Coronary artery (tissue), 2 donors: Measurements from ENCODE around the gene SORBS2.

Experiments
- DNase-seq: peaks from one replicate; pipeline ENCODE4 v3.0.0-alpha.2; 2017; ENCODE audit warnings: low spot score
- H3K27ac ChIP-seq, 2 donors: fragments of 200-600 bp; sonication (generic); one replicate each; pipeline ENCODE4 v1.5.1; 2016 to 2019
- H3K4me3 ChIP-seq: fragments of 200-600 bp; sonication (generic); 2 replicates; pipeline ENCODE4 v1.5.1; 2016; ENCODE audit warnings: mild to moderate bottlenecking, moderate library complexity
- TF ChIP-seq, protein P1 (sequence below): fragments of 200-600 bp; sonication (generic); IDR thresholded peaks from one replicate; pipeline ENCODE4 v1.5.1; 2019; ENCODE audit warnings: antibody characterized with exemption

SORBS2 gene

DNA sequence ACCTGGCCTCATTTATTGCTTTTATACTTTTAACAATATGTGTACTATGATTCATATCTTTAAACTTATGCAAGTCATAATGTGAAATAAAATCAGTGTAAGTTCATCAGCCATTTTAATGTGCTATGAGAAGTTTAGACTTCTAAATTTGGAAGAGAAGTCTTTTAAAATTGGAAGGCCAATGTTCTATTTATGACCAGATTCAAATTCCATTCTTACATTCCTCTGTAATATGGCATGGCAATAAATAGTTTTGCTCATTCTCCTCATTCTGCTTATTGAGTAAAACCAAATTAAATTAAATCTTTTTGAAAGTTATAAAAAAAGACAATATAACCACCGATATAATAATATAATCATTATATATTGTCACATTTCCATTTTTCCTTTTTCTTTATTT lies 126.2 kb downstream of the SORBS2 start:
- DNase-seq = no peak
- Histone ChIP-seq H3K27ac (peak overlapping the region; percentile 61 to 78), H3K4me3 (no peak overlapping the region)
- TF ChIP-seq, protein P1, sequence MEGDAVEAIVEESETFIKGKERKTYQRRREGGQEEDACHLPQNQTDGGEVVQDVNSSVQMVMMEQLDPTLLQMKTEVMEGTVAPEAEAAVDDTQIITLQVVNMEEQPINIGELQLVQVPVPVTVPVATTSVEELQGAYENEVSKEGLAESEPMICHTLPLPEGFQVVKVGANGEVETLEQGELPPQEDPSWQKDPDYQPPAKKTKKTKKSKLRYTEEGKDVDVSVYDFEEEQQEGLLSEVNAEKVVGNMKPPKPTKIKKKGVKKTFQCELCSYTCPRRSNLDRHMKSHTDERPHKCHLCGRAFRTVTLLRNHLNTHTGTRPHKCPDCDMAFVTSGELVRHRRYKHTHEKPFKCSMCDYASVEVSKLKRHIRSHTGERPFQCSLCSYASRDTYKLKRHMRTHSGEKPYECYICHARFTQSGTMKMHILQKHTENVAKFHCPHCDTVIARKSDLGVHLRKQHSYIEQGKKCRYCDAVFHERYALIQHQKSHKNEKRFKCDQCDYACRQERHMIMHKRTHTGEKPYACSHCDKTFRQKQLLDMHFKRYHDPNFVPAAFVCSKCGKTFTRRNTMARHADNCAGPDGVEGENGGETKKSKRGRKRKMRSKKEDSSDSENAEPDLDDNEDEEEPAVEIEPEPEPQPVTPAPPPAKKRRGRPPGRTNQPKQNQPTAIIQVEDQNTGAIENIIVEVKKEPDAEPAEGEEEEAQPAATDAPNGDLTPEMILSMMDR = no peak

DNA sequence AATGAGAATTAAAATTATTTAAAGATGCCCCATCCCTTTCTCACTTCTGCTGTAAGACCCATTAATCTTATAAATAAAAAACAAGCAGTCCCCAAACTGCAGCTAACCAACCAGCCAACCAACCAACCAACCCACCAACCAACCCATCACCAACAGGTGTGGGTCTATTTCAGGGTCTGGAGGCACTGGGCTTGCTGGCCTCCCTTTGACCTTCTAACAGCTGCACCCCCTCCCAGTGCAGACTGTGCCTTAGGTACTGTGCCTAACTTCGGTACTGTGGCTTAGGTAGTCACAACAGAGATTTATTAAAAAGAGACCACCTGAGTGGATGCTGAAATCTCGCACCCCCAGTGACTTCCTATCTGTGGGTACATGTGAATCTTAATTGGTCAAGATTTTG lies 128.1 kb downstream of the SORBS2 start:
- H3K4me3 ChIP-seq = no peak overlapping the region
- no peak for DNase-seq
- no peak overlapping the region for H3K27ac ChIP-seq
- TF ChIP-seq, protein P1 = no peak

- TF ChIP-seq, protein P1 = no peak
- Histone ChIP-seq H3K27ac (no peak overlapping the region), H3K4me3 (no peak overlapping the region)
- DNase-seq = no peak
Measured at GRCh38 chr4:185683222-185683621, 128.8 kb downstream of the SORBS2 start.

DNA sequence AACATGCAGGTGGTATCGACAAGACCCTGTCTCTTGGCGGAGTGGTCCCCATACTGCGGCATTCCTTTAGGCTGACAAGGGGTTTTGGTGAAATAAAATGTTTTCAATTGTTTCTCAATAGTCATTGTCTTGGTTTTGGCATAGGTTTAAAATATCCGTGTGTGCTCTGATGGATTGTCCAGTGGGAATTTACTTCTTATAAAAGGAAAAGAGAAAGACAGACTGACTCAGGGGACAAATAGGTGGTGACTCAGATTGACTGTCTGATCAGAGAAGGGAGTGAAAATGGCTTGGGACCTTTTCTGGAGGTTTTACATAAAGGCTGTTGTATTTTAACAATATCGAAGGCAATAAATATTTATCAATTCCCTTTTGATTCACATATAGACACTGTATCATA lies 129.8 kb downstream of the SORBS2 start:
- Histone ChIP-seq H3K4me3 (no peak overlapping the region), H3K27ac (peak overlapping the region in 1 of 2 donors; percentile 9)
- no peak for DNase-seq
- TF ChIP-seq, protein P1 = no peak

DNA sequence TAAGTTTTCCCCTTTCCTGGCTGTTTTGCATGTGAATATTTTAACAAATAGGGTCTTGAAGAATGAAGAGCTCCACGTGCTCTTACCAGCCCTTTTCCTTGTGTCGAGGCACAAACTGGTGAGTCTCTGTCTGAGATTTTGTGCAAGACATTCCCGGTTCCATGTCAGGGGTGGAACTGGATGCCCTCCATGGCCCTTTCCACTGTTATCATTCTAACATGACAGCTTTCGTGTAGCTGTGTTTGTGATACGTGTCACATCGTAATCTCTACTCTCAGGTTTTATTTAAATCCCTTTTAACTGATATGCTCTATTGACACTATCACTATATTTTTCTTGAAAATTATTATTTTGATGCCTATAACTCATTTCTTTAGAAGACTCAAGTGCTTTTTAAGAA lies 130.4 kb downstream of the SORBS2 start:
- TF ChIP-seq, protein P1 = no peak
- DNase-seq = no peak
- Histone ChIP-seq H3K27ac (no peak overlapping the region), H3K4me3 (no peak overlapping the region)

GRCh38 chr4:185680617-185681016 lies 131.4 kb downstream of the SORBS2 start:
- TF ChIP-seq, protein P1 = no peak
- Histone ChIP-seq H3K27ac (no peak overlapping the region), H3K4me3 (no peak overlapping the region)
- no peak for DNase-seq

DNA sequence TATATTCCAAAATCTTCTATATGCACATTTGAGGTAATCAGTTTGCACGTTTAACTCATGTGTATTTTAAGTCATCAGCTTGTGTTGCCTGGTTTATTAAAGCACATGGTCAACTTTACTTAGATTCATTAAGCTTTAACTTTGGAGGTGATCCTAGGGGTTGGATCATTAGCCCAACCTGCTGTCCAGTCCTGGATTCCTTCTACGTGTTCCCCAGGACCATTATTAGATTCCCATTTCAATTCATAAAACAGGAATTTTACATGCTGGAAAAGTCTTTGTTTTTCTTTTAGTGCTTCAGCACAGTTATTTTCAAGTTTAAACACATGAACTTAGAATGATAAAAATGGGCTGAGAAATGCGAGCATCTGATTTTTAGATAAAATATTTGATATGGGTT lies 132.5 kb downstream of the SORBS2 start:
- TF ChIP-seq, protein P1 = no peak
- H3K27ac ChIP-seq = no peak overlapping the region
- DNase-seq = no peak
- no peak overlapping the region for H3K4me3 ChIP-seq
